ENCODE data around the gene JOSD1. TPM values are rescaled to one million over a fixed set of nuclear protein-coding genes. Genes with fewer than 3 reads are reported as not detected.

Gene JOSD1
- total RNA-seq, 1 experiment from 2014 or later: 46.5 TPM

DNA sequence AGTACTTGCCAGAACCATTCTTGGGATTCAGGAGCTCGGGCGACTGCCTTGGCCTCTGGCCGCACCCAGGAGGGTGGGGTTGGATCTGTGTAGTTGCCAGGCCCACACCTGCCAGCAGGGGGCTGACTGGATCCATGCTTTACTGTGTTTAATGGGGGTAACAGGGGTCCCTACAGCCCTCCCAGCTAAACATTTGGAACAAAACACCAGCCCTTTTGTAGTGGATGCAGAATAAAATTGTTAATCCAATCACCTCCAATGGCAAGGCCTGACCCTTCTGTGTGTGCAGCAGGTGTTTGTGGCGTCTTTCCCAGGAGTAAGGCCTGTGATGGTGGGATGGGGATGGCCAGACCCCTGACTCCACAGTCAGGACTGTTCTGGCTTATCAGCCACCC lies 32.6 kb upstream of the JOSD1 start:
- peak; percentile 22 for DNase-seq (ENCODE audit: low read depth)

DNA sequence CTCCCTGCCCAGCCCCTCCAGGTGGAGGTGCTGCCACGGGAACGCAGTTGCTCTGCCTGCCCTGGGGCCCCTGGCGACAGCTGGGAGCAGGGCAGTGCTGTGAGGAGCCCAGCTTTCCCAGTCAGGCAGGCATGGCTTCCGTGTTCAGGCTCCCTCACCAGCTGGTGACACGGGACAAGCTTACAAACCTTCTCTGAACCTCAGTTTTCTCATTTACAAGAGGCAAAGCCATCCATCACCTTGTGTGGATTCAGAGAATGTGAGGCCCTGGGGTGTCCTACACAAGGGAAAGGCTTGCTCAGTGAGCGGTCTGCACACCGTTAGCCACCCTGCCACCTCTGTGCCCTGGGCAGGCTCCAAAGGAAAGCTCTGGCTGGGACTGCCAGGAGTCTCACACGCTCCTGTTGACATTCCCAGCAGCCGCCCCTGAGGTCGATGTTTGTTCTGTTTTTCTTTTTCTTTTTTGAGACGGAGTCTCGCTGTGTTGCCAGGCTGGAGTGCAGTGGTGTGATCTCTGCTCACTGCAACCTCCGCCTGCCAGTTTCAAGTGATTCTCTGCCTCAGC lies 31.6 kb upstream of the JOSD1 start:
- no peak for DNase-seq (ENCODE audit: low read depth)

- DNase-seq (ENCODE audit: low read depth): no peak
Measured at GRCh38 chr22:38731703-38732161, 31.0 kb upstream of the JOSD1 start.

- no peak for DNase-seq (ENCODE audit: low read depth)
Measured at GRCh38 chr22:38730411-38730871, 29.7 kb upstream of the JOSD1 start.

- no peak for DNase-seq (ENCODE audit: low read depth)
Measured at GRCh38 chr22:38729946-38730345, 29.2 kb upstream of the JOSD1 start.

DNA sequence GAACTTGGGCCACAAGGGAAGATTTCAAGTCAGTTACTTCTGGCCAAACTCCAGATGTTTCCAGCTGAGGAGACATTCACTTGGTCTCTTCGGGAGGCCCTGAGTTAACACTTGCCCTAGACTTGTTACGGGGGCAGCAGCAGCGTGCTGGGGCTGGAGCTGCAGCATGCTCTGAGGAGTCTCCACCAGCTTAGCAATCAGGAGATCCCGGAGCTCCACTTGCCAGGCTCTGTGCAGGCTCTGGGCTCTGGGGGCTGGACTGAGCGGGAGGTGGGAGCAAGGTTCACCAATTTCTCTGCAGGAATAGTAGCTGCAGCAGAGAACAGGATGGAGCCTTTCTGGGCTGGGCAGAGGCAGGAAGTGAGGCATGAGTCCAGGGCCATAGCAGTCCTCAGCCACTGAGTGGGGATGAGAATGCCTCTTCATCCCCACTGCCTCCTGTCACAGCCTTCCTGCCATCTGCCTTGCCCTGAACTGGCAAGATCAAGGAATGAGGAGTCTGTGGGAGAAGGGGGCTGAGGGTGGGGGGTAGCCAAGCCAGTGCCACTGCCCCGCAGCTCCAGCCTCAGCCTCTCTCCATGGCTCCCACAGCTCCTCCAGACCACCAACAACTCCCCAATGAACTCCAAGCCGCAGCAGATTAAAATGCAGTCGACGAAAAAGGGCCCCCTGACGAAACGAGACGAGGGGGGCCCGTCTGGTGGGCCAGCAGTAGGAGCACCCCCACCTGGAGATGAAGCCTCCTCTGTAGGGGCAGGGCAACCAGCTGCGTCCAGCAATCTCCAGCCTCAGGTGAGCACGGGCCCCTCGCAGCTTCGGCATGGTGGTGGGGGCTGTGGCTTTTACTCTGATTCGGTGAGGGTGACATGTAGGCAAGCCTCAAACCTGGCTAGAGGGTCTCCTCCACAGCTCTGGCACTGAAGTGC lies 28.4 kb upstream of the JOSD1 start:
- no peak for DNase-seq (ENCODE audit: low read depth)

- DNase-seq (ENCODE audit: low read depth): no peak
Measured at GRCh38 chr22:38727530-38728451, 27.0 kb upstream of the JOSD1 start.

DNA sequence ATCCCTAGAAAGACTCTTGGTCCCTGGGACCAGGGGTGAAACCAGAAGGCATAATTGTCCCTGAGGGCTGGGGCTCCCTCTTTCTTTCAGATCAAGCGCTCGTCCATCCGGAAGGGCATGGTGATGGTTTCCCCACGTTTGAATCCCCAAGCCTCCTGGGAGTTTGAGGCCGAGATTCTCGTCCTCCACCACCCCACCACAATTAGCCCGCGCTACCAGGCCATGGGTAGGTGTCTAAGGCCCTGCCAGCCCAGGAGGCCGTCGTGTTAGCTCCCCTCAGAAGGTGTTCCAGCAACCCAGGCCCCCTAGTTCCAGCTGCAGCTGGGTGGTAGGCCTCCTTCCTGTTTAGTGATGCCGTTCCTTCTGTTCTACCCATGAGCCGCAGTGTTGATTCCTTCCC lies 26.4 kb upstream of the JOSD1 start:
- DNase-seq (ENCODE audit: low read depth): no peak

GRCh38 chr22:38725900-38726655 lies 25.3 kb upstream of the JOSD1 start:
- no peak for DNase-seq (ENCODE audit: low read depth)

DNA sequence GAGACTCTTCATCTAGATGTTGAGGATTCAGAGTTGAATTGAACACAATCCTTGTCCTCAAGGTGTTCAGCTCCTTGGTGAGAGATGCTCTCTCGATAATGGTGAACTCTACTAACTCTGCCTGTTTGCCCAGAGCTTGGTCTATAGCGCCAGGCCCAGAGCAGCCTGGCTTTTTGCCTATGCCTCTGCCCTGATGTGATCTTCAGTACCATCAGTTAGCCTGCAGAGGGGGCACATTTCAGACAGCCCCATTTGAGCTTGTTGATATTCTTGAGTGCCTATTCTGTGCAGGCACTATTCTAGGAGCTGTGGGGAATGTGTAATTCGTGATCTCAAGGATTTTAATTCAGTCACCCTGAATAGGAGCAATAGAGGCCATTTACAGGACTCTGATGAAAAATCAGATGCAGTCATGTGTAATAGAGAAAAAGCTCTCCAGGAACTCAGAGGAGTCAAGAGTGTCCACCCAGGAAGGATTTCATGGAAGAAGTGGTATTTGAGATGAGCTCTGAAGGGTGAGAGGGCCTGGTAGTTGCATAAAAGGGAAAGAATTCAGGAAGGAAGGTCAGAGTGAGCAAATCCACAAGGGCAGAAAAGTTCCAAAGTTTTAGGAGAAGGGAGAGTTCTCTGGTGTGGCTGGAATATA lies 24.3 kb upstream of the JOSD1 start:
- no peak for DNase-seq (ENCODE audit: low read depth)

DNA sequence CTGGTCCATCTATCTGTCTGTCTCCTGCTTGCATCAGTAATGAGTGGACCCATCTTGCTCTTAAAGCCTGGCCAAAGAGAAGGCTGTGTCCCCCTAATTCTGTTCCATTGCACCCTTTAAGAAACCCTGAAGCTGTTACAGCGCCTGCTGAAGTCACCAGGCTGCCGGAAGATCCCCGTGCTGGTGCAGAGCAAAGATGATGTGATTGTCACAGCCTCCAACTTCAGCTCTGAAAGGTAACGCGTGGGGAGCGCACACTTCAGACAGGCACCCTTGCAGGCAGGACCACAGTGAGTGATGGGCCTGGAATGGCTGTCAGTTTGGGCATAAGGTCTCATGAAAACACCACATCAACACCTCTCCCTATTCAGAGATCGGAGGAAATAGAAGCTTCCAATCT lies 23.4 kb upstream of the JOSD1 start:
- DNase-seq (ENCODE audit: low read depth): no peak

GRCh38 chr22:38721551-38721950 lies 20.8 kb upstream of the JOSD1 start:
- no peak for DNase-seq (ENCODE audit: low read depth)

DNA sequence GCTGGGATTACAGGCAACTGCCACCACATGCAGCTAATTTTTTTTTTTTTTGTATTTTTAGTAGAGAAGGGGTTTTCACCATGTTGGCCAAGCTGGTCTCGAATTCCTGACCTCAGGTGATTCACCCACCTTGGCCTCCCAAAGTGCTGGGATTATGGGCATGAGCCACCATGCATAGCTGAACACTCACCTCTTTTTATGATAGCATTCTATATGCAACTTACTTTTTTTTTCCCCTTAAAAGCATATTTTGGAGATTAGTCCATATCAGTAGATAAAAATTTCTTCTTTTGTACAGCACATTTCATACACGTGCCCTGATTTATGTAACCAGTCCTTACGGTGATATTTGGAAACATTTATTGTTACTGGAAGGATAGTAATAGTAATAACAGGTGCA lies 19.6 kb upstream of the JOSD1 start:
- DNase-seq (ENCODE audit: low read depth): no peak

DNA sequence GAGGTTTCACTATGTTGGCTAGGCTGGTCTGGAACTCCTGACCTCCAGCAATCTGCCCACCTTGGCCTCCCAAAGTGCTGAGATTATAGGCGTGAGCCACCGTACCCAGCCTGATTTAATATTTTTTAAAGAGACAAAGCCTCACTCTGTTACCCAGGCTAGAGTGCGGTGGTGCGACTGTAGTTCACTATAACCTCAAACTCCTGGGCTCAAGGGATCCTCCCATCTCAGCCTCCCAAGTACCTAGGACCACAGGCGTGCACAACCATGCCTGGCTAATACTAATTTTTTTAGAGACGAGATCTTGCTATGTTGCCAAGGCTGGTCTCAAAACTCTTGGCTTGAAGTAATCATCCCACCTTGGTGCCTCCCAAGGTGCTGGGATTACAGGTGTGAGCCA lies 18.5 kb upstream of the JOSD1 start:
- DNase-seq (ENCODE audit: low read depth): no peak

- DNase-seq (ENCODE audit: low read depth): peak; percentile 85
Measured at GRCh38 chr22:38718414-38718813, 17.7 kb upstream of the JOSD1 start.

DNA sequence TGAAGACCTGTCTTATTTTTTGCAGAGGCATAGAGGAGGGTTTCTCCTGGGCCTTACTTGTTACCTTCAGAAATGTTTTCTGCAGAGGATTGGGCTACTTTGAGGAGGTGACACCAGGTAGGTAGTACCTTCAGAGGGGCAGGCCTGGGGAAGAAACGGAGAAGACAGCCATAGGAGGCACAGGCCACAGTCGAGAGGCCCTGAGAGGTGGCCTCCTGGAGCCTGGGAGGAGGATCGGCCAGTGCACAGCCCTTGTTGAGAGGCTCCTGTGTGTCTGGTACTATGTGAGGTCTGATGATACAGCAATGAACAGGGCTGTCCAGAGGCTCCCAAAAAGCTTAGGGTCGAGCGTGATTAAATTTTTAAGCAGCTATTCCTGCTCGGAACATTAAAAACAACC lies 16.5 kb upstream of the JOSD1 start:
- DNase-seq (ENCODE audit: low read depth): no peak

GRCh38 chr22:38716826-38717225 lies 16.1 kb upstream of the JOSD1 start:
- DNase-seq (ENCODE audit: low read depth): no peak

DNA sequence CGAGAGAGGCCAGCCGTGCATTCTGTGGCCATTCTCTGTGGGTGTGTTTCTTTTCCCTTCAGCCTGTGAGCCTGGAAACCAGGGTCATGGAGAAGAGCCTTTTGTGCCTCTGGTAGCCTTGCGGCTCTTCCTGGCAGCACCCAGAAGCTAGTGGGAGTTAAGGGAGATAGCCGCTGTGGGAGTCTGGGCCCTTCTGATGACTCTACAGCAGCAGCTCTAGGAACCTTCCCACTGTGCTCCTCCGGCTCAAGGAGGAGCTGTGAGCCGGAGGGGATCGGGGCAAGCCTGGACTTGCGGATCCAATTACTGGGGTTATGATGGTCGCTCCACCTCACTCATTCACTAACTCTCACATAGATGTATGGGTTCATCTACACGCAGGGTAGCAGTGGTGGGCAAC lies 15.5 kb upstream of the JOSD1 start:
- DNase-seq (ENCODE audit: low read depth): no peak

DNA sequence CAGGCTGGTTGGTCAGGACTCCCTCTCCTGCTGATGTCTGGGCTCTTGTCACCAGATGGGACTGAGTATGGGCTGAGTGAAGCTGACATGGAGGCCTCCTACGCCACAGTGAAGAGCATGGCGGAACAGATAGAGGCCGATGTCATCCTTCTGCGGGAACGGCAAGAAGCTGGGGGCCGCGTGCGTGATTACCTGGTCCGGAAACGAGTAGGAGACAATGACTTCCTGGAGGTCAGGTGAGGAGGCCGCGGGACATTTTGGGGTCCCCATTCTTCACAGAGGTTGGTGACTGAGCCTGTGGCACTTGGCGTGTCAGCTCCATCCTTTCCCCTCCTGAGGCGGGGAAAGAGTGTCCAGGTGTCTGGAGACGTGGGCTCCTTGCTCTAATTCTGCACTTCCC lies 15.1 kb upstream of the JOSD1 start:
- no peak for DNase-seq (ENCODE audit: low read depth)

DNA sequence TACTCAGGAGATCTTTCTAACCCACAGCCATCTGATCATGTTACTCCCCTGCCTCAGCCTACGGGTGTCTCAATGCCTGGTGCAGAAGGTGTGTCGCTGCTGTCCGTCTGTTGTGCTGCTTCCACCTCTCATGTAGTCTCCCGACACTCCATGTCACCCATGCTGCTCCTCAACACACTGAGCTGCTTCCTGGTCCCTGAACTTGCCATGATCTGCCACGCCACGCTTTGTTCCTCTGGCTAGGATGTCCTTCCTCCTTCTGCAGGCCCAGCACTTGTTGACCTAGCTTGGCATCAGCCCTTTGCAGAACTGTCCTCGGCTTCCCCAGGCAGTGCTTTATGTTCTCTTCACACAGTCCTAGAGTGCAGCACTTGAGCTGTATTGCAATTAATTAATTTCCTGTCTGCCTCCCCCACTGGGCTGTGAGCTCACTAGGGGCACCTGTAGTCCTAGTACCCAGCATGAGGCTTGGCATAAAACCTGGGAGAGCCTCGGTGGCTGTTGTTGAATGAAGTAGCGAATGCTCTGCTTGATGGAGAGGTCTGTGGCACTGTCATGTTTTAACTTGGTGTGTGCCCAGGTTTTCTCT lies 14.5 kb upstream of the JOSD1 start:
- no peak for DNase-seq (ENCODE audit: low read depth)

GRCh38 chr22:38713921-38714320 lies 13.2 kb upstream of the JOSD1 start:
- DNase-seq (ENCODE audit: low read depth): no peak

Measured in RPMI7951 (cell line).